ENCODE results near the gene SIGLEC7.

- peak; percentile 59 for TF ChIP-seq CTCF (IDR thresholded peaks at IDR 0.05; ENCODE audit: poor library complexity, severe bottlenecking)
- no peak for TF ChIP-seq EP300 (conservative IDR thresholded peaks at IDR 0.05; ENCODE audit: poor library complexity, severe bottlenecking)
- TF ChIP-seq TAF1 (IDR thresholded peaks at IDR 0.05; ENCODE audit: low read depth), result no peak
- TF ChIP-seq POLR2AphosphoS5 (IDR thresholded peaks at IDR 0.05), result no peak
Observed at GRCh38 chr19:51094696-51095279, 47.3 kb upstream of the SIGLEC7 start.

Measured in neural cell (in vitro differentiated cells).